OCI-LY1 (cell line): ENCODE data around the gene LTBP2.

Experiments
- CTCF ChIP-seq: fragments of 200-600 bp; sonication (generic), shearing (Covaris generic); IDR thresholded peaks from 2 replicates; pipeline ENCODE4 v1.5.1; 2017; ENCODE audit warnings: mild to moderate bottlenecking, antibody characterized with exemption, low read length, moderate library complexity, mixed read lengths
- EZH2 ChIP-seq: fragments of 200-600 bp; sonication (generic), shearing (Covaris generic); IDR thresholded peaks from 2 replicates; pipeline ENCODE4 v1.8.0; 2017; ENCODE audit warnings: borderline replicate concordance, mixed run types, mild to moderate bottlenecking, antibody characterized with exemption, low read length, moderate library complexity, mixed read lengths

GRCh38 chr14:74606727-74607126 is 5.3 kb downstream of the LTBP2 start:
- TF ChIP-seq CTCF (no peak), EZH2 (no peak)
